CD4-positive, alpha-beta T cell (primary cell): ENCODE measurements around the gene SLC35F1. TPM values are rescaled to one million over a fixed set of nuclear protein-coding genes. Genes with fewer than 3 reads are reported as not detected.

Experiments used
- ATAC-seq: fragments of 200-7000 bp; cut with Tn5 transposase; one replicate; pipeline ENCODE4 v1.10.0; 2022; ENCODE audit warnings: mild to moderate bottlenecking; ENCODE audit not compliant: poor library complexity
- CTCF ChIA-PET: fragments of 350-600 bp; sonication (Branson Sonifier 250); formaldehyde crosslinking; loops from one replicate; lab custom pipeline; 2021; ENCODE audit warnings: antibody characterized with exemption, inconsistent platforms; lab: Charles Lee
- POLR2A ChIA-PET: fragments of 350-600 bp; sonication (Branson Sonifier 250); formaldehyde crosslinking; loops from one replicate; lab custom pipeline; 2021; ENCODE audit warnings: antibody characterized with exemption, inconsistent platforms; lab: Charles Lee
- DNase-seq, 14 experiments: peaks; one replicate each; pipeline ENCODE4 v3.0.0-alpha.2; 2013 to 2020; ENCODE audit warnings: mixed read lengths in 2 of 14
- H3K27ac ChIP-seq, 2 donors: one replicate each; pipeline versions ENCODE4 v1.5.1 to v1.7.0; 2013; ENCODE audit warnings: low read length in 2 of 2, low read depth in 1 of 2, mild to moderate bottlenecking in 1 of 2
- H3K27me3 ChIP-seq, 2 experiments: 1 replicate in 1 of 2; 2 replicates in 1 of 2; pipeline versions ENCODE4 v1.6.1 to v1.7.0; 2013; ENCODE audit warnings: low read length in 2 of 2, control low read depth in 1 of 2, mild to moderate bottlenecking in 1 of 2, moderate library complexity in 1 of 2; ENCODE audit not compliant: insufficient read depth in 2 of 2, control insufficient read depth in 1 of 2
- H3K36me3 ChIP-seq: one replicate; pipeline ENCODE4 v1.6.1; 2013; ENCODE audit warnings: low read length, control low read depth; ENCODE audit not compliant: insufficient read depth
- H3K4me1 ChIP-seq: one replicate; pipeline ENCODE4 v1.6.1; 2013; ENCODE audit warnings: low read length, control low read depth; ENCODE audit not compliant: insufficient read depth
- H3K4me3 ChIP-seq: one replicate; pipeline ENCODE4 v1.5.1; 2013; ENCODE audit warnings: mild to moderate bottlenecking, low read length, moderate library complexity
- H3K9me3 ChIP-seq, 2 experiments: 1 replicate in 1 of 2; 2 replicates in 1 of 2; pipeline versions ENCODE4 v1.6.1 to v1.7.0; 2013; ENCODE audit warnings: low read length in 2 of 2, mild to moderate bottlenecking in 2 of 2, control low read depth in 1 of 2, moderate library complexity in 1 of 2; ENCODE audit not compliant: control insufficient read depth in 1 of 2, insufficient read depth in 1 of 2
- H3K27ac Mint-ChIP-seq: one replicate; pipeline ENCODE4 v1.8.0; 2020; ENCODE audit warnings: mixed read lengths
- H3K27me3 Mint-ChIP-seq: one replicate; pipeline ENCODE4 v1.8.0; 2021; ENCODE audit warnings: mixed read lengths
- H3K36me3 Mint-ChIP-seq: one replicate; pipeline ENCODE4 v1.8.0; 2021; ENCODE audit warnings: low read depth, mixed read lengths
- H3K4me1 Mint-ChIP-seq: one replicate; pipeline ENCODE4 v1.8.0; 2021; ENCODE audit warnings: low read depth, mixed read lengths
- H3K4me3 Mint-ChIP-seq: one replicate; pipeline ENCODE4 v1.8.0; 2020; ENCODE audit warnings: mild to moderate bottlenecking, mixed read lengths
- H3K9me3 Mint-ChIP-seq: one replicate; pipeline ENCODE4 v1.8.0; 2020; ENCODE audit warnings: mixed read lengths
- intact Hi-C, 2 experiments: fragments of 100-400 bp; cut with DNase I in 1 of 2; cut with micrococcal nuclease in 1 of 2; formaldehyde crosslinking; loops; one replicate each; pipeline versions ENCODE4 v1.15.1 to v1.9.0; 2023 to 2025; cut with DNase I, micrococcal nuclease
- total RNA-seq, 174 experiments: library from RNA in 2 of 174; stranded (reverse) in 2 of 174; gene quantifications; one replicate each; pipeline ENCODE4 v1.2.3 and lab custom pipeline; 2021 to 2026
- TF ChIP-seq, protein P1 (sequence below): fragments of 200-600 bp; IDR thresholded peaks from one replicate; pipeline ENCODE4 v1.8.0; 2022; ENCODE audit warnings: antibody characterized with exemption, mild to moderate bottlenecking

SLC35F1 gene
- total RNA-seq, 2 experiments from 2014 or later = not detected

GRCh38 chr6:118252474-118252873 lies 345.4 kb downstream of the SLC35F1 start:
- H3K36me3 Mint-ChIP-seq = no peaks in the 10 kb centered on the region
- ChIA-PET CTCF (no interaction called here), POLR2A (no interaction called here)
- no peak overlapping the region for H3K27ac ChIP-seq
- H3K4me1 ChIP-seq = no peaks in the 10 kb centered on the region
- H3K4me1 Mint-ChIP-seq = no peaks in the 10 kb centered on the region
- H3K27me3 ChIP-seq = peaks cover 0 to 4% of the 10 kb centered on the region in 2 experiments
- H3K4me3 Mint-ChIP-seq = no peak overlapping the region
- H3K36me3 ChIP-seq = no peaks in the 10 kb centered on the region
- no peak overlapping the region for H3K27ac Mint-ChIP-seq
- ATAC-seq (no peak), DNase-seq (no peak)
- intact Hi-C loops = no loop called here
- TF ChIP-seq, protein P1, sequence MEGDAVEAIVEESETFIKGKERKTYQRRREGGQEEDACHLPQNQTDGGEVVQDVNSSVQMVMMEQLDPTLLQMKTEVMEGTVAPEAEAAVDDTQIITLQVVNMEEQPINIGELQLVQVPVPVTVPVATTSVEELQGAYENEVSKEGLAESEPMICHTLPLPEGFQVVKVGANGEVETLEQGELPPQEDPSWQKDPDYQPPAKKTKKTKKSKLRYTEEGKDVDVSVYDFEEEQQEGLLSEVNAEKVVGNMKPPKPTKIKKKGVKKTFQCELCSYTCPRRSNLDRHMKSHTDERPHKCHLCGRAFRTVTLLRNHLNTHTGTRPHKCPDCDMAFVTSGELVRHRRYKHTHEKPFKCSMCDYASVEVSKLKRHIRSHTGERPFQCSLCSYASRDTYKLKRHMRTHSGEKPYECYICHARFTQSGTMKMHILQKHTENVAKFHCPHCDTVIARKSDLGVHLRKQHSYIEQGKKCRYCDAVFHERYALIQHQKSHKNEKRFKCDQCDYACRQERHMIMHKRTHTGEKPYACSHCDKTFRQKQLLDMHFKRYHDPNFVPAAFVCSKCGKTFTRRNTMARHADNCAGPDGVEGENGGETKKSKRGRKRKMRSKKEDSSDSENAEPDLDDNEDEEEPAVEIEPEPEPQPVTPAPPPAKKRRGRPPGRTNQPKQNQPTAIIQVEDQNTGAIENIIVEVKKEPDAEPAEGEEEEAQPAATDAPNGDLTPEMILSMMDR = no peak
- H3K9me3 Mint-ChIP-seq = no peaks in the 10 kb centered on the region
- H3K9me3 ChIP-seq = no peaks in the 10 kb centered on the region
- peaks cover 21% of the 10 kb centered on the region for H3K27me3 Mint-ChIP-seq
- no peak overlapping the region for H3K4me3 ChIP-seq

GRCh38 chr6:118253741-118254140 lies 346.7 kb downstream of the SLC35F1 start:
- H3K27ac Mint-ChIP-seq = no peak overlapping the region

GRCh38 chr6:118260833-118261232 lies 353.8 kb downstream of the SLC35F1 start:
- Histone ChIP-seq H3K27me3 (no peaks in the 10 kb centered on the region), H3K9me3 (no peaks in the 10 kb centered on the region), H3K4me1 (no peaks in the 10 kb centered on the region), H3K4me3 (no peak overlapping the region), H3K36me3 (no peaks in the 10 kb centered on the region), H3K27ac (no peak overlapping the region)
- ATAC-seq (no peak), DNase-seq (no peak)
- H3K9me3 Mint-ChIP-seq = peaks cover 2% of the 10 kb centered on the region
- no peak overlapping the region for H3K4me3 Mint-ChIP-seq
- CTCF ChIA-PET = no interaction called here
- POLR2A ChIA-PET = no interaction called here
- no peak overlapping the region for H3K27ac Mint-ChIP-seq
- H3K27me3 Mint-ChIP-seq = peaks cover 4% of the 10 kb centered on the region
- TF ChIP-seq, protein P1 = no peak
- no peaks in the 10 kb centered on the region for H3K4me1 Mint-ChIP-seq
- no peaks in the 10 kb centered on the region for H3K36me3 Mint-ChIP-seq
- intact Hi-C loops = no loop called here

More at GRCh38 chr6:118253741-118254140, 346.7 kb downstream of the SLC35F1 start:
- H3K4me1 ChIP-seq = no peaks in the 10 kb centered on the region
- H3K4me1 Mint-ChIP-seq = no peaks in the 10 kb centered on the region
- intact Hi-C loops = no loop called here
- ATAC-seq (no peak), DNase-seq (no peak)
- H3K36me3 Mint-ChIP-seq = no peaks in the 10 kb centered on the region
- TF ChIP-seq, protein P1 = no peak
- H3K27me3 Mint-ChIP-seq = peaks cover 13% of the 10 kb centered on the region
- CTCF ChIA-PET = no interaction called here
- no peaks in the 10 kb centered on the region for H3K36me3 ChIP-seq
- no peak overlapping the region for H3K4me3 Mint-ChIP-seq
- peaks cover 0 to 2% of the 10 kb centered on the region in 2 experiments for H3K27me3 ChIP-seq
- no peak overlapping the region for H3K4me3 ChIP-seq
- POLR2A ChIA-PET = no interaction called here
- H3K9me3 Mint-ChIP-seq = no peaks in the 10 kb centered on the region
- no peak overlapping the region for H3K27ac ChIP-seq
- H3K9me3 ChIP-seq = no peaks in the 10 kb centered on the region
